ENCODE results near the gene NEK8. TPM values are rescaled to one million over a fixed set of nuclear protein-coding genes. Genes with fewer than 3 reads are reported as not detected.

The NEK8 gene
- total and polyA plus RNA-seq, 2 of the 8 experiments (the other 6 are each of a cell fraction or from before 2014, with no cell fraction given) = 14.9 to 23.3 TPM

DNA sequence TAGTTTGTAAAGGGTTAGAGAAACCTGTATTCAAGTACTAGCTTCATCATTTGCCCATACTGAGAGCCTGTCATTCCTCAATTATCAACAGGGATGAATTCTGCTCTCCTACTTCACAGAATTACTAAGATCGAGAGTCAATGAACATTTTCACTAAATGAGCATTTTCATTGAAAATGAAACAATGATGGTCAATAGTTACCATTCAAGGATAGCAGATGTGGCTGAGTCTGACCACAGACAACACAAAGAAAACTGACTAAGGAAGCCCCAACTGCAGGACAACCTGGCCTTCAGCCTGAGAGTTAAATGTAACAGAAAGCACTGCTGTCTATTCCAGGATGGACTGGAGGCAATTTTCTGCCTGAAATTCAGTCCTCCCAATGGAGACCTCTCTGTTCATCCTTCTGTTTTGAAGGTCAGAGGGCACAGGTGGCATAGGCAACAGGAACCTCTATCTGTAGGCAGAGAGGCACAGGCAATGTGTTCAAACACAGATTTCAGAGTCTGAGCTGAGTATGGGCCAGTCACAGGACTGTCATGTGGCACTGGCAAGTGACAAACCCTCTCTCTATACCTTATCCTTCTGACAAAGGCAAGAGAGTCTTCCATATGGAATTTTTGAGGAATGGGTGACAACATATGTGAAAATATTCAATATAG lies 34.7 kb downstream of the NEK8 start:
- peak overlapping the region; percentile 76 for H4K91ac ChIP-seq (replicated peaks; ENCODE audit: insufficient read length, low read length)
- no peak for FAIRE-seq
- WGBS, 2 experiments (ENCODE audit: extremely low coverage in 1 of 2, insufficient coverage in 1 of 2, insufficient read length in 1 of 2, insufficient replicate concordance in 2 of 2, low coverage in 1 of 2, low lambda C conversion rate in 2 of 2, missing lambda C conversion rate in 1 of 2) = 90% methylated on average over 1 of the region's 1 CpG; no CpG with 5 or more reads in 1 of the 2 experiments

More for the DNA sequence above, 34.7 kb downstream of the NEK8 start:
- peak overlapping the region; percentile 68; the same call in 1 of the 2 replicates for H2AK5ac ChIP-seq (ENCODE audit: low read depth, low read length)
- no peak overlapping the region for H3K9ac ChIP-seq (replicated peaks in 1 of 4; ENCODE audit: extremely low read depth in 1 of 4, low read depth in 3 of 4, low read length in 3 of 4)
- H3K79me2 ChIP-seq (ENCODE audit: control insufficient read depth in 1 of 2, insufficient read depth in 2 of 2, low read length in 2 of 2) = peaks cover 0 to 10% of the 10 kb centered on the region in 2 experiments; a peak in 1 of 4 replicates
- no peaks in the 10 kb centered on the region for H3K27me3 ChIP-seq (replicated peaks in 1 of 4; ENCODE audit: control insufficient read depth in 3 of 4, extremely low read depth in 1 of 4, insufficient read depth in 3 of 4, low read length in 3 of 4)
- peak overlapping the region; percentile 29; the same call in 1 of the 2 replicates for H2BK5ac ChIP-seq (ENCODE audit: low read depth, low read length)
- peak overlapping the region; percentile 76; the same call in 1 of the 2 replicates for H2BK12ac ChIP-seq (ENCODE audit: low read depth, low read length)
- H4K5ac ChIP-seq (ENCODE audit: insufficient read length, low read depth, low read length) = no peak overlapping the region
- POLR2A ChIA-PET (ENCODE audit: partially characterized antibody) = interaction anchor here (0.7 to 11.4 kb wide), 16 partner anchors 15 to 134 kb away, joined by 3 to 240 read pairs (median 4); partner anchors contain the start of genes FLOT2, TLCD1 and TRAF4
- TF ChIP-seq TCF12 (IDR thresholded peaks at IDR 0.05; ENCODE audit: low read depth, low read length) (no peak), CHD1 (IDR thresholded peaks at IDR 0.05; ENCODE audit: low read depth, low read length) (no peak), CBX5 (IDR thresholded peaks at IDR 0.05; ENCODE audit: low read depth, low read length) (no peak), POLR2A (IDR thresholded peaks at IDR 0.05; ENCODE audit: control extremely low read depth in 1 of 2, low read depth in 2 of 2, low read length in 2 of 2) (no peak)
- H3K9me3 ChIP-seq (ENCODE audit: insufficient read depth in 2 of 2, low read depth in 1 of 2, low read length in 1 of 2) = no peaks in the 10 kb centered on the region
- peaks cover 14 to 33% (median 25%) of the 10 kb centered on the region in 4 experiments; a peak in 7 of 8 replicates for H3K36me3 ChIP-seq (ENCODE audit: control insufficient read depth in 2 of 4, insufficient read depth in 4 of 4, low read length in 3 of 4)
- H3K79me1 ChIP-seq (ENCODE audit: low read depth, low read length) = peaks cover 2% of the 10 kb centered on the region; the same call in 1 of the 2 replicates
- peak overlapping the region; percentile 20; the same call in 1 of the 2 replicates for H3K18ac ChIP-seq (ENCODE audit: extremely low read depth, low read length)
- no peak overlapping the region for H3K14ac ChIP-seq (ENCODE audit: insufficient read length)
- peaks cover 9 to 25% (median 18%) of the 10 kb centered on the region in 4 experiments for H3K4me1 ChIP-seq (replicated peaks in 1 of 4; ENCODE audit: control insufficient read depth in 3 of 4, insufficient read depth in 4 of 4, low read length in 3 of 4)
- H3K23ac ChIP-seq (ENCODE audit: insufficient read length) = no peak overlapping the region
- H2BK120ac ChIP-seq (replicated peaks; ENCODE audit: low read depth, low read length) = no peak overlapping the region
- H3K4me2 ChIP-seq (ENCODE audit: insufficient read depth in 1 of 2, low read depth in 2 of 2, low read length in 2 of 2) = no peak overlapping the region
- H2BK15ac ChIP-seq (ENCODE audit: low read length) = peak overlapping the region; percentile 95; the same call in 1 of the 2 replicates
- H2BK20ac ChIP-seq (ENCODE audit: low read length) = peak overlapping the region; percentile 98
- CTCF ChIA-PET (ENCODE audit: partially characterized antibody) = interaction anchor here (0.6 to 7.3 kb wide), 55 partner anchors 10 to 1163 kb away, joined by 3 to 134 read pairs (median 7); partner anchors contain the start of genes DHRS13, FAM222B, FLOT2 and NEK8
- no peak overlapping the region for H3K56ac ChIP-seq (replicated peaks; ENCODE audit: insufficient read length, low read depth, low read length)
- H2AFZ ChIP-seq (ENCODE audit: low read length) = no peak overlapping the region
- DNase-seq (ENCODE audit: low read depth in 1 of 2, low spot score in 2 of 2) = no peak
- peak overlapping the region; percentile 1 for H3K4ac ChIP-seq (replicated peaks; ENCODE audit: insufficient read length, low read depth, low read length)
- peaks cover 0 to 4% of the 10 kb centered on the region in 2 experiments for H4K20me1 ChIP-seq (replicated peaks in 1 of 2; ENCODE audit: control insufficient read depth in 1 of 2, insufficient read depth in 2 of 2, low read length in 2 of 2)
- H3K27ac ChIP-seq (ENCODE audit: low read depth, low read length) = no peak overlapping the region
- H4K8ac ChIP-seq (ENCODE audit: extremely low read depth, insufficient read depth, low read length) = no peak overlapping the region
- H3K23me2 ChIP-seq (ENCODE audit: low read depth, low read length) = no peaks in the 10 kb centered on the region
- no peak overlapping the region for H3K4me3 ChIP-seq (ENCODE audit: extremely low read depth in 1 of 4, insufficient read depth in 2 of 4, low read depth in 3 of 4, low read length in 4 of 4)
